H1 (cell line): Measurements from ENCODE around the gene ABCA2. TPM values are rescaled to one million over a fixed set of nuclear protein-coding genes. Genes with fewer than 3 reads are reported as not detected.

Experiments
- CTCF ChIA-PET: fragments of 300-600 bp; sonication (Branson Sonifier 250); formaldehyde crosslinking; loops from one replicate; lab custom pipeline; 2021; ENCODE audit not compliant: partially characterized antibody; lab: Charles Lee
- POLR2A ChIA-PET: fragments of 300-600 bp; sonication (Branson Sonifier 250); formaldehyde crosslinking; loops from one replicate; lab custom pipeline; 2021; ENCODE audit warnings: inconsistent platforms; ENCODE audit not compliant: partially characterized antibody; lab: Charles Lee
- DNase-seq, 2 experiments: peaks; one replicate each; pipeline versions ENCODE4 v3.0.0 to v3.0.0-alpha.2; 2010 to 2022; ENCODE audit warnings: low spot score in 2 of 2, low read depth in 1 of 2, mixed read lengths in 1 of 2
- FAIRE-seq: peaks from 2 replicates; lab custom pipeline; 2011; peaks lifted over from hg19 to GRCh38; lab: Jason Lieb, UNC
- H2AFZ ChIP-seq: 2 replicates; pipeline ENCODE4 v1.8.1; 2012; ENCODE audit warnings: low read length, inconsistent platforms
- H2AK5ac ChIP-seq: 2 replicates; pipeline ENCODE4 v1.6.1; 2013; ENCODE audit warnings: low read depth, low read length
- H2BK120ac ChIP-seq: replicated peaks from 2 replicates; pipeline ENCODE3; 2013; ENCODE audit warnings: low read depth, low read length, inconsistent platforms
- H2BK12ac ChIP-seq: 2 replicates; pipeline ENCODE4 v1.6.1; 2013; ENCODE audit warnings: low read depth, low read length
- H2BK15ac ChIP-seq: 2 replicates; pipeline ENCODE4 v1.6.1; 2013; ENCODE audit warnings: low read length
- H2BK20ac ChIP-seq: 2 replicates; pipeline ENCODE4 v1.6.1; 2013; ENCODE audit warnings: low read length
- H2BK5ac ChIP-seq: 2 replicates; pipeline ENCODE4 v1.6.1; 2013; ENCODE audit warnings: low read depth, low read length
- H3K14ac ChIP-seq: 2 replicates; pipeline ENCODE4 v1.6.1; 2013; ENCODE audit warnings: inconsistent platforms; ENCODE audit not compliant: insufficient read length
- H3K18ac ChIP-seq: 2 replicates; pipeline ENCODE4 v1.6.1; 2013; ENCODE audit warnings: low read length; ENCODE audit errors: extremely low read depth
- H3K23ac ChIP-seq: 2 replicates; pipeline ENCODE4 v1.6.1; 2013; ENCODE audit warnings: inconsistent platforms; ENCODE audit not compliant: insufficient read length
- H3K23me2 ChIP-seq: 2 replicates; pipeline ENCODE4 v1.6.1; 2013; ENCODE audit warnings: low read depth, low read length
- H3K27ac ChIP-seq: 2 replicates; pipeline ENCODE4 v1.6.1; 2011; ENCODE audit warnings: low read depth, low read length, inconsistent platforms
- H3K27me3 ChIP-seq, 4 experiments: replicated peaks in 1 of 4; 1 replicate in 1 of 4; 2 replicates in 3 of 4; pipeline versions ENCODE4 v1.6.1 to v1.8.1; 2011 to 2013; ENCODE audit warnings: low read length in 3 of 4, mild to moderate bottlenecking in 3 of 4, inconsistent platforms in 2 of 4, mixed read lengths in 2 of 4, moderate library complexity in 1 of 4; ENCODE audit not compliant: control insufficient read depth in 3 of 4, insufficient read depth in 3 of 4; ENCODE audit errors: extremely low read depth in 1 of 4
- H3K36me3 ChIP-seq, 4 experiments: 2 replicates each; pipeline versions ENCODE4 v1.6.1 to v1.8.1; 2011 to 2013; ENCODE audit warnings: mild to moderate bottlenecking in 4 of 4, low read length in 3 of 4, moderate library complexity in 2 of 4, control low read depth in 1 of 4, inconsistent platforms in 1 of 4; ENCODE audit not compliant: insufficient read depth in 4 of 4, control insufficient read depth in 2 of 4
- H3K4ac ChIP-seq: replicated peaks from 2 replicates; pipeline ENCODE3; 2013; ENCODE audit warnings: low read length, low read depth, mixed read lengths, inconsistent platforms; ENCODE audit not compliant: insufficient read length
- H3K4me1 ChIP-seq, 4 experiments: replicated peaks in 1 of 4; 1 replicate in 1 of 4; 2 replicates in 3 of 4; pipeline versions ENCODE4 v1.6.1 to v1.8.1; 2011 to 2013; ENCODE audit warnings: low read length in 3 of 4, inconsistent platforms in 2 of 4, mixed read lengths in 1 of 4; ENCODE audit not compliant: insufficient read depth in 4 of 4, control insufficient read depth in 3 of 4
- H3K4me2 ChIP-seq, 2 experiments: 2 replicates each; pipeline versions ENCODE4 v1.6.1 to v1.8.1; 2011 to 2013; ENCODE audit warnings: low read depth in 2 of 2, low read length in 2 of 2, control low read depth in 1 of 2, inconsistent platforms in 1 of 2, mild to moderate bottlenecking in 1 of 2; ENCODE audit not compliant: insufficient read depth in 1 of 2
- H3K4me3 ChIP-seq, 4 experiments: fragments of 200-600, 300-600 bp in 1 of 4; sonication (generic), shearing (Covaris generic), sonication (Bioruptor Twin) in 1 of 4; 2 replicates each; pipeline versions ENCODE4 v1.5.1 to v1.8.1; 2011 to 2016; ENCODE audit warnings: low read length in 4 of 4, low read depth in 3 of 4, control low read depth in 2 of 4, inconsistent platforms in 2 of 4, mild to moderate bottlenecking in 2 of 4, mixed read lengths in 1 of 4, moderate library complexity in 1 of 4; ENCODE audit not compliant: insufficient read depth in 2 of 4; ENCODE audit errors: extremely low read depth in 1 of 4
- H3K56ac ChIP-seq: replicated peaks from 2 replicates; pipeline ENCODE3; 2013; ENCODE audit warnings: low read depth, mild to moderate bottlenecking, mixed read lengths, low read length, inconsistent platforms; ENCODE audit not compliant: insufficient read length
- H3K79me1 ChIP-seq: 2 replicates; pipeline ENCODE4 v1.6.1; 2013; ENCODE audit warnings: low read depth, low read length, control low read depth
- H3K79me2 ChIP-seq, 2 experiments: 2 replicates each; pipeline versions ENCODE4 v1.6.1 to v1.8.1; 2012 to 2013; ENCODE audit warnings: low read length in 2 of 2, mild to moderate bottlenecking in 2 of 2, inconsistent platforms in 1 of 2; ENCODE audit not compliant: insufficient read depth in 2 of 2, control insufficient read depth in 1 of 2
- H3K9ac ChIP-seq, 4 experiments: replicated peaks in 1 of 4; 1 replicate in 1 of 4; 2 replicates in 3 of 4; pipeline versions ENCODE4 v1.6.1 to v1.8.1; 2011 to 2013; ENCODE audit warnings: low read depth in 3 of 4, low read length in 3 of 4, control low read depth in 2 of 4, mild to moderate bottlenecking in 2 of 4, moderate library complexity in 2 of 4, inconsistent platforms in 1 of 4; ENCODE audit errors: extremely low read depth in 1 of 4
- H3K9me3 ChIP-seq, 2 experiments: 2 replicates each; pipeline versions ENCODE4 v1.6.1 to v1.8.1; 2012 to 2013; ENCODE audit warnings: mild to moderate bottlenecking in 2 of 2, moderate library complexity in 2 of 2, control low read depth in 1 of 2, inconsistent platforms in 1 of 2, low read depth in 1 of 2, low read length in 1 of 2, mixed read lengths in 1 of 2; ENCODE audit not compliant: insufficient read depth in 2 of 2
- H4K20me1 ChIP-seq, 2 experiments: replicated peaks in 1 of 2; 2 replicates each; pipeline versions ENCODE3 to v1.8.1; 2011 to 2013; ENCODE audit warnings: inconsistent platforms in 2 of 2, low read length in 2 of 2, mild to moderate bottlenecking in 1 of 2; ENCODE audit not compliant: insufficient read depth in 2 of 2, control insufficient read depth in 1 of 2
- H4K5ac ChIP-seq: 2 replicates; pipeline ENCODE4 v1.6.1; 2013; ENCODE audit warnings: low read length, low read depth, mixed read lengths, inconsistent platforms; ENCODE audit not compliant: insufficient read length
- H4K8ac ChIP-seq: 2 replicates; pipeline ENCODE4 v1.8.0; 2013; ENCODE audit warnings: mild to moderate bottlenecking, moderate library complexity, low read length, inconsistent platforms; ENCODE audit not compliant: insufficient read depth; ENCODE audit errors: extremely low read depth
- H4K91ac ChIP-seq: replicated peaks from 2 replicates; pipeline ENCODE3; 2013; ENCODE audit warnings: low read length, mixed read lengths, inconsistent platforms; ENCODE audit not compliant: insufficient read length
- BCL11A ChIP-seq, 2 experiments: IDR thresholded peaks; one replicate each; pipeline ENCODE4 v1.6.1; 2011; ENCODE audit warnings: low read depth in 2 of 2, low read length in 2 of 2, mild to moderate bottlenecking in 2 of 2
- E2F6 ChIP-seq: IDR thresholded peaks from 2 replicates; pipeline ENCODE4 v1.6.1; 2012; ENCODE audit warnings: inconsistent platforms
- HDAC2 ChIP-seq, 2 experiments: fragments of 300-600 bp in 1 of 2; sonication (generic) in 1 of 2; IDR thresholded peaks; 2 replicates each; pipeline ENCODE4 v1.6.1; 2011 to 2012; ENCODE audit warnings: low read depth in 2 of 2, low read length in 2 of 2, mild to moderate bottlenecking in 2 of 2, moderate library complexity in 2 of 2, borderline replicate concordance in 1 of 2, inconsistent platforms in 1 of 2
- JUND ChIP-seq: IDR thresholded peaks from 2 replicates; pipeline ENCODE4 v1.6.1; 2011; ENCODE audit warnings: mild to moderate bottlenecking, improper control_type of control experiment, low read length
- POU5F1 ChIP-seq: IDR thresholded peaks from 2 replicates; pipeline ENCODE4 v1.6.1; 2011; ENCODE audit warnings: low read depth, mild to moderate bottlenecking, low read length, moderate library complexity
- SIN3A ChIP-seq, 2 experiments: IDR thresholded peaks in 1 of 2; conservative IDR thresholded peaks in 1 of 2; 2 replicates each; pipeline ENCODE4 v1.6.1; 2011 to 2012; ENCODE audit warnings: low read length in 2 of 2, improper control_type of control experiment in 1 of 2, low read depth in 1 of 2, mild to moderate bottlenecking in 1 of 2
- TCF12 ChIP-seq: IDR thresholded peaks from 2 replicates; pipeline ENCODE4 v1.6.1; 2011; ENCODE audit warnings: low read depth, mild to moderate bottlenecking, low read length
- USF2 ChIP-seq: IDR thresholded peaks from 2 replicates; pipeline ENCODE4 v1.6.1; 2011; ENCODE audit warnings: low read length, improper control_type of control experiment
- ZNF274 ChIP-seq: IDR thresholded peaks from 2 replicates; pipeline ENCODE4 v1.7.0; 2012; ENCODE audit warnings: low read length, borderline replicate concordance; ENCODE audit errors: extremely low read depth
- WGBS, 2 experiments: shearing (Covaris generic) in 1 of 2; methylation state at CpG; one replicate each; pipeline versions ENCODE4 v1.1.6 to v1.1.7; 2013 to 2015; ENCODE audit warnings: low lambda C conversion rate in 2 of 2, mixed read lengths in 2 of 2, inconsistent platforms in 1 of 2, low coverage in 1 of 2, missing lambda C conversion rate in 1 of 2; ENCODE audit not compliant: insufficient replicate concordance in 2 of 2, insufficient coverage in 1 of 2, insufficient read length in 1 of 2; ENCODE audit errors: extremely low coverage in 1 of 2, missing lambda C conversion rate in 1 of 2; 5-methylcytosine and 5-hydroxymethylcytosine counted together
- polyA plus RNA-seq, 7 experiments: library from polyadenylated mRNA; depleted of rRNA in 3 of 7; stranded (reverse) in 5 of 7; unstranded in 2 of 7; fragments of >200 nt in 5 of 7; fragments of 200-250 nt in 2 of 7; gene quantifications; 1 replicate in 5 of 7; 2 replicates in 1 of 7; 4 replicates in 1 of 7; pipeline versions ENCODE4 v1.2.1 to v1.2.3, GENCODE V29; 2011 to 2013; ENCODE audit warnings: missing spikeins in 2 of 7, mixed read lengths in 2 of 7
- total RNA-seq: library from RNA; stranded (reverse); fragmentation: NEBNext Ultra II Directional; extraction: Animal tissue kit (Norgen Biotek cat#: 25700); gene quantifications from 2 replicates; pipeline ENCODE4 v1.2.1, GENCODE V29; 2021

Gene ABCA2
- total and polyA plus RNA-seq, 2 of the 8 experiments (the other 6 are each of a cell fraction or from before 2014, with no cell fraction given) = 12.5 to 14.3 TPM

- ChIA-PET CTCF (interaction anchor here (1.1 to 6.3 kb wide), 6 partner anchors 18 to 73 kb away, joined by 3 to 31 read pairs (median 8); partner anchors contain the start of gene PTGDS), POLR2A (interaction anchor here (0.6 kb wide), 1 partner anchor 14 kb away, joined by 3 read pairs; no protein-coding TSS in a partner anchor)
- Histone ChIP-seq H2BK120ac (no peak overlapping the region), H3K79me1 (no peaks in the 10 kb centered on the region), H3K4me3 (no peak overlapping the region), H3K4me2 (peak overlapping the region in 1 of 2 experiments; percentile 47; a peak in 1 of 4 replicates), H2BK5ac (no peak overlapping the region), H4K91ac (no peak overlapping the region), H3K18ac (no peak overlapping the region), H3K27ac (no peak overlapping the region), H2AFZ (no peak overlapping the region), H3K9me3 (peaks cover 6% of the 10 kb centered on the region in 2 experiments; a peak in 2 of 4 replicates), H3K36me3 (peaks cover 0 to 2% (median 0%) of the 10 kb centered on the region in 4 experiments; a peak in 1 of 8 replicates), H2BK12ac (no peak overlapping the region), H3K23me2 (peaks cover 17% of the 10 kb centered on the region), H4K20me1 (peaks cover 0 to 2% of the 10 kb centered on the region in 2 experiments), H3K4ac (no peak overlapping the region), H4K5ac (no peak overlapping the region), H3K14ac (no peak overlapping the region), H3K23ac (no peak overlapping the region), H3K56ac (no peak overlapping the region), H3K9ac (no peak overlapping the region), H2BK15ac (no peak overlapping the region), H3K4me1 (peaks cover 0 to 20% (median 11%) of the 10 kb centered on the region in 4 experiments; a peak in 6 of 7 replicates), H3K27me3 (peaks cover 0 to 12% (median 10%) of the 10 kb centered on the region in 4 experiments; a peak in 3 of 7 replicates), H3K79me2 (no peaks in the 10 kb centered on the region), H2BK20ac (no peak overlapping the region), H2AK5ac (no peak overlapping the region), H4K8ac (no peak overlapping the region)
- FAIRE-seq (no peak), DNase-seq (no peak)
- 89% methylated on average over 31 of the region's 54 CpGs; no CpG with 5 or more reads in 1 of the 2 experiments for WGBS, 2 experiments
- TF ChIP-seq POU5F1 = no peak
- no peak for TF ChIP-seq USF2
- TF ChIP-seq ZNF274 = no peak
- no peak for TF ChIP-seq TCF12
- no peak for TF ChIP-seq BCL11A (IDR thresholded peaks at IDR 0.05; ENCODE audit: low read depth in 2 of 2, low read length in 2 of 2)
- no peak for TF ChIP-seq HDAC2 (IDR thresholded peaks at IDR 0.05; ENCODE audit: borderline replicate concordance in 1 of 2, low read depth in 2 of 2, low read length in 2 of 2)
- TF ChIP-seq SIN3A (conservative IDR thresholded peaks at IDR 0.05 in 1 of 2, IDR thresholded peaks at IDR 0.05 in 1 of 2; ENCODE audit: low read depth in 1 of 2, low read length in 2 of 2) = no peak
- TF ChIP-seq E2F6 = no peak
- TF ChIP-seq JUND = no peak
These were observed 33.7 kb downstream of the ABCA2 start for GRCh38 chr9:136994180-136994887.
